Hematopoietic multipotent progenitor cell (in vitro differentiated cells): ENCODE results near the gene THUMPD3. TPM values are rescaled to one million over a fixed set of nuclear protein-coding genes. Genes with fewer than 3 reads are reported as not detected.

Experiments
- DNase-seq, 3 donors: peaks; one replicate each; pipeline ENCODE4 v3.0.0-alpha.2; 2011 to 2015; ENCODE audit warnings: low read depth in 2 of 3, low spot score in 2 of 3
- total RNA-seq: library from RNA; depleted of rRNA; stranded (reverse); fragments of >200 nt; gene quantifications from one replicate; pipeline ENCODE4 v1.2.3, GENCODE V29; 2012

The THUMPD3 gene
- total RNA-seq, 1 donor, result 24.5 TPM

GRCh38 chr3:9414826-9415225, 52.0 kb downstream of the THUMPD3 start:
- DNase-seq, result no peak

DNA sequence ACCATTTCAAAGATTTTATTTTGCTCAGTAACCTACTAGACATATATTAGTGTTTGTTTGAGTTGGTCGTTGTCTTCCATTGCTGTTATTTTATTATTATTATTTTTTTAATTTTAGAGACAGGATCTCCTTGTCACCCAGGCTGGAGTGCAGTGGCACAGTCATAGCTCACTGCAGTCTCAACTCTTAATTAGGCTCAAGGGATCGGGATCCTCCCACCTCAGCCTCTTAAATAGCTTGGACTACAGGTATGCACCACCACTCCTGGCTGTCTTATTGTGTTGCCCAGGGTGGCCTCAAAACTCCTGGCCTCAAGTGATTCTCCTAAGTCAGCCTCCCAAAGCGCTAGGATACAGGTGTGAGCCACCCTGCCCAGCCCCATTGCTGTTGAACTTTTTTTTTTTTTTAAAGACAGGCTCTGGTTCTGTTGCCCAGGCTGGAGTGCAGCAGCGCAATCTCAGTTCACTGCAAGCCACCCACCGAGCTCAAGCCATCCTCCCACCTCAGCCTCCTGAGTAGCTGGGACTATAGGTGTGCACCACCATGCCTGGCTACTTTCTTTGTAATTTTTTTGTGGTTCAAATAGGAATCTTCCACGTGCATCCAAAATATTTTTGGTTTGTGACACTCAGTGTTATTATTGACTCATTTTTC, 52.8 kb downstream of the THUMPD3 start:
- no peak for DNase-seq

DNA sequence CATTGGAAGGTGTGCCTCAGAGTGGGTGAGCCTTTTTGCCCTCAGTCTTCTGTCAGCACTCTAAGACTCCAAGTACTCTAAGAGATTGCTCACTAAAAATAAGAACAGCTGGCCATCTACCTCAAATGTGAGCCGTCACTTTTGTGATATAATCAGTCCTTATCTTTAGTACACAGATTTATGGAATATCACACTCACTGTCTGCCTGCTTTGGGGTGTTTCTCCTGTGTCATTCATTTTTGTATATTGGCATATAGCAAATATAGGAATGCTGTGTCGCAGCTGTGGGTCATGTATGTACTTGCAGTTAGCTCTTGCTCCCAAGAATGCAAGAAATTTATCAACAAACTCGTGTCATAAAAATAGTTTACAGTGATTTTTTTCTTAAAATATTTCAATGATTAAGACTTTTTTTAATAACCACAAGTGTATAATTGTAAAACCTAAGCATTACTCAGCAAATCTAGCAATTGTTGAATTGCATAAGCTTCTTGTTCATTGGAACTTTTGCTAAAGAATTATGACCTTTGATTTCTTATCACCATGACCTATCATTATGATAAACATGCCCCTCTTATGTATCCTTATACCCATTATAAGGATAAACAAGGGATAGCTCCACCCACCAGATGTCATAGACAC, 53.4 kb downstream of the THUMPD3 start:
- no peak for DNase-seq

GRCh38 chr3:9420850-9421549, 58.1 kb downstream of the THUMPD3 start:
- no peak for DNase-seq

GRCh38 chr3:9422712-9423424, 60.0 kb downstream of the THUMPD3 start:
- peak; percentile 17 to 66 (median 58) for DNase-seq

DNA sequence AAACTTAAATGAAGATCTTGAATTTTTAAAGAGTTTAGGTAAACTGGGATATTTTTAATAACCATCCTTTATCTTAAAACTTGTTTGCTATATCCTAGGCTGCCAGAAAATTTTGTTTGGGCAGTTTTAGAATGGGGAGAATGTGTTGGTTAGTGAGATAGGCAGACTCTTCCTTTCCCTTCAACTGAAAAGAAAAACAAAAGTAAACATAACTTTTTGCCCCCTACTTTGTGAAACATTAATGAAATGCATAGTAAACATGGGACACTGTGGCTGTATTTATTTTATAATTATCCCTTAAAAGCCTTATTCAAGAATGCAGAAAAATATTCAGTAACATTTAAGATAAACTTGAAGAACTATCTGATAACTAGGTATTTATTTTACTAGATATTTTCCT, 65.6 kb downstream of the THUMPD3 start:
- no peak for DNase-seq

DNA sequence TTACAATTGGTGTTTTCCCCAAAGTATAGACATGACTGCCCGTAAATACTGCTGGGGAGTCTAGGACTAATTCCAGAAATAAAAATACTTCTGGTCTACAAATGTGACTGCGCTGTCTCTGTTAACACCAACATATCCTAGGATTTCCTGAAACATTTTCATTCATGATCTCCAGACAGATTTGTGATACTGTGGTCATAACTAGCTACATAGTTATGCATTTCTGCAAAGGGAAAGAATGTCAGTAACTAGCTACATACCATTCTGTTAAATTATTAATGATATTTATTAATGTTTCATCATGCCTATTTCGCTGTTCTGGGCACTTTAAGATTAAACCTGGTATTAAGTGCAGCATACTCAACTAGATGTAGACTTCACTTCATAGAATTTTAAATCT, 67.9 kb downstream of the THUMPD3 start:
- DNase-seq, result no peak

- no peak for DNase-seq
Observed at GRCh38 chr3:9433627-9434521, 71.0 kb downstream of the THUMPD3 start.

DNA sequence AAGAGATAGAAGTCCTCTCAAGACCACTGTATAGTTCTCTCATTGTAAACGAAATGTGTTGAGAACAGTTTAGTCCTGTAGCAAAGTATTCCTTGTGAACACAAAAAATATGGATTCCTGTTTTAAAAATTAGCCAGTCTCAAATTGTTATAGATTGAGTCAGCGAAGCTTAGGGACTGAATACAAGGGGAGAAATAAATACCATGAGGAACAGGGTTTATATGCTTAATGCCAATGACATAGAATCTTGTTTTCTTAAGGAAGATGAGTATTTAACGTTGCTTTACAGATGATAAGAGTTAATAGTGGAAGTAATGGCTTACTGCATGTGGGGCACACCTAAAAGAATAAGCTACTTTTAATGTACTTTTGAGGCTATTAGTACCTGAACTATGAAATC, 72.5 kb downstream of the THUMPD3 start:
- no peak for DNase-seq

Other genes with a start within 250 kb of the THUMPD3 start
- 6.2 TPM for gene SRGAP3, start 113.4 kb upstream of the THUMPD3 start, total RNA-seq
- 52.8 TPM for gene SETD5, start 34.6 kb downstream of the THUMPD3 start, total RNA-seq
- gene LHFPL4, start 190.8 kb downstream of the THUMPD3 start, total RNA-seq, result not detected